Measurements from ENCODE around the gene XXYLT1.

The XXYLT1 gene

DNA sequence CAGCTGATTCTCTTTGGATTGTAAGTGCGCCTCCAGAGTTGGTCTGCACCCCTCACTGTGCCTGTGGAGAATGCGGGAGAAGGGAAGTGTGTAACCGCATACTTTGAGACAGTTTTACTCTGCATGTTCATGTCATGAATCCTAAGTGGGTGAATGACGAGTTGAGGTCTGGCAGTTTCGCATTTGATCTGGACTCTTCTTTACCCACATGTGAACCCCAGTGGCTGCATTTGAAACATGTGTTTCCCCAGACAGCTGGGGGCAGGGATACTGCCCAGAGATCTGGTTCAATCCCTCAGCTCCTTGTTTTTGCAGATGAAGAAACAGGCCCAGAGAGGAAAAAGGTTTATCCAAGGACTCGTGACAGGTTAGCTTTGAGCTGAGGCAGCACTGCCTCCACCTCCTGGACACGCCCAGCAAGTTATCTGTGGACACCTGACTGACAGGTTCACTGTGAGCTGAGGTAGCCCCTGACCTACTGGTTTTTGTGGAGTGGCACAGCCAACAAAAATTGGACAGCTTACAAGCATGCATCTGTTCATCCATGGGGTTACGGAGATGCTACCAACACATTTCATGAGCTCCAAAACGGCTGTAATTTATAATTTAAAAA is 207.3 kb downstream of the XXYLT1 start:
- no peak overlapping the region for H3K4me3 ChIP-seq (ENCODE audit: extremely low read depth, insufficient read depth, low read length, poor library complexity, severe bottlenecking)
- H3K4me1 ChIP-seq (ENCODE audit: control insufficient read depth, insufficient read depth, low read length, poor library complexity, severe bottlenecking) = no peaks in the 10 kb centered on the region
- peaks cover 24% of the 10 kb centered on the region for H3K36me3 ChIP-seq (ENCODE audit: control insufficient read depth, insufficient read depth, low read length)
- WGBS, 2 experiments (ENCODE audit: insufficient coverage in 2 of 2) = 93 to 96% methylated on average over 7 of the region's 9 CpGs
- no peak overlapping the region for H3K27ac ChIP-seq (ENCODE audit: low read depth, low read length, severe bottlenecking)
- no peaks in the 10 kb centered on the region for H3K9me3 ChIP-seq (ENCODE audit: control insufficient read depth, low read length)

DNA sequence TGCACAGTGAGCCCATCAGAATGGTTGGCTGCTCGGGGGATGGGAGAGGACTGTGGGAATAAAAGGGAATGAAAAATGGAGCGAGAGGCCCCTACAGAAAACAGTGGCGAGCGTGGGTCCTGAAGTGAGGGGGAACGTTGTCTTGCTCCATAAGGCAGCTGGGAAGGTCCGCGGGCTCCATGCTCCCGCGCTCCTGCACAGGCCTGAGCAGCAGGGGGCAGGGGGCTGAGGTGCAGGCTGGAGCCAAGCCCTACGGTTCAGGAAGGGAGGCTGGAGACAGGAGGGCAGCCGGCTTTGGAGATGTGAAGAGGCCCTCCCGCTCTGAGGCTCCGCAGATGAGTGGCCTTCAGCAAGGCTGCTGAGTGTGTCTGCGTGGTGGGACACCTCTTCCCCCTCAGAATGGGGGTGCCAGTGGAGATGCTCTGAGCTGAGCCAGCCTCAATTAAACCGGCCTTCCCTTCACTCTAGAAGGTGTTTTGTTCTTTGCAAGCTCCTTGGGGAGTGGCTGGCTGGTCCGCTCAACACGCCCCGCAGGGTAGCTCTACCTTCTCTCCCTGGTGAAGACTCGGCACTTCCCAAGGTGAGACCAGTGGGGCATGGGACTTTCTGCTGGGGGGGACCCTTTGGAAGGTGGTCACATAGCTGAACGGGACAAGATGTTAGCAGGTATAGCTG is 208.0 kb downstream of the XXYLT1 start:
- Histone ChIP-seq H3K4me1 (ENCODE audit: control insufficient read depth, insufficient read depth, low read length, poor library complexity, severe bottlenecking) (no peaks in the 10 kb centered on the region), H3K4me3 (ENCODE audit: extremely low read depth, insufficient read depth, low read length, poor library complexity, severe bottlenecking) (no peak overlapping the region), H3K9me3 (ENCODE audit: control insufficient read depth, low read length) (no peaks in the 10 kb centered on the region), H3K36me3 (ENCODE audit: control insufficient read depth, insufficient read depth, low read length) (peaks cover 17% of the 10 kb centered on the region), H3K27ac (ENCODE audit: low read depth, low read length, severe bottlenecking) (no peak overlapping the region)
- WGBS, 2 experiments (ENCODE audit: insufficient coverage in 2 of 2) = 88 to 89% methylated on average over 15 to 18 of the region's 20 CpGs

DNA sequence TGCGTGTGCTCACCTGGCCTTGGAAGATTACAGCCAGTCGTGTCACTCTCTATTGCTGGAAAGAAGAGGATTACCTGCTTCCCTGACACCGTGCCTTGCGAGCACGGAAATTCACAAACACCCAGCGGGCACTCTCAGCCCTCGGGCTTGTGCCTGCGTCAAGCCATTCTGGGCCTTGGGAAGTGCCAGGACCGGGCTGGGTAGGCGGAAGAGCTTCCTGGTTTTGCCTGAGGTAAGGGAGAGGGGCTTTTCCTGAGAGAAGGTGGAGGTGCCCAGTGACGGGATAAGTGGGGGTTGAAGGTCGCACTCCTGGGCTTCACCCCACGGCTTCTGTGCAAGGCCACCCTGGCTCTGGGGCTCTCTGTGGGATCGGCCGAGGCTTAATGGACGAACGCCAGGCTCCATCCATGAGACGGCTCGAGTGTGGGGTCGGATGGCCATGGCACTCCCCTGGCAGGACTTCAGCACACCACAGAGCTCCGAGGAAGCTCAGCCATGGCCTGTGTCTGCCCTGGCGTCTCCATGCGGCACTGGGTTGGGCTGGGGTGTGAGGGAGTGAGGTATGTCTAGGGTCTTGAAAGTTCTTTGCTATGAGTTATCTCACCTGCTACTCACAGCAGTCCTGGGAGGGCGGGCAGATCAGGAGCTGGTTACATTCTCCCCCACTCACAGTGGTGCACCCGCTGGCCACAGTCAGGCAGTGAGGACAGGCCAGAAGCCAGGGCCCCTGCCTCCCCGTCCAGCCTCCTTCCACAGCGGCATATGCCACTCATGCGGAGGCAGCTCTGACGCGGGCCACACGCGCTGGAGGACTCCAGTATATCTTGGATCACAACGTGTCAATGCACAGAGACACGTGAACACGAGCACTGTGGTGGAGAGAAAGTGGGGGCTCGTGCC is 209.0 kb downstream of the XXYLT1 start:
- Histone ChIP-seq H3K4me3 (ENCODE audit: extremely low read depth, insufficient read depth, low read length, poor library complexity, severe bottlenecking) (no peak overlapping the region), H3K36me3 (ENCODE audit: control insufficient read depth, insufficient read depth, low read length) (peaks cover 11% of the 10 kb centered on the region), H3K4me1 (ENCODE audit: control insufficient read depth, insufficient read depth, low read length, poor library complexity, severe bottlenecking) (no peaks in the 10 kb centered on the region), H3K27ac (ENCODE audit: low read depth, low read length, severe bottlenecking) (no peak overlapping the region), H3K9me3 (ENCODE audit: control insufficient read depth, low read length) (no peaks in the 10 kb centered on the region)
- 88 to 95% methylated on average over 26 to 35 of the region's 36 CpGs for WGBS, 2 experiments (ENCODE audit: insufficient coverage in 2 of 2)

DNA sequence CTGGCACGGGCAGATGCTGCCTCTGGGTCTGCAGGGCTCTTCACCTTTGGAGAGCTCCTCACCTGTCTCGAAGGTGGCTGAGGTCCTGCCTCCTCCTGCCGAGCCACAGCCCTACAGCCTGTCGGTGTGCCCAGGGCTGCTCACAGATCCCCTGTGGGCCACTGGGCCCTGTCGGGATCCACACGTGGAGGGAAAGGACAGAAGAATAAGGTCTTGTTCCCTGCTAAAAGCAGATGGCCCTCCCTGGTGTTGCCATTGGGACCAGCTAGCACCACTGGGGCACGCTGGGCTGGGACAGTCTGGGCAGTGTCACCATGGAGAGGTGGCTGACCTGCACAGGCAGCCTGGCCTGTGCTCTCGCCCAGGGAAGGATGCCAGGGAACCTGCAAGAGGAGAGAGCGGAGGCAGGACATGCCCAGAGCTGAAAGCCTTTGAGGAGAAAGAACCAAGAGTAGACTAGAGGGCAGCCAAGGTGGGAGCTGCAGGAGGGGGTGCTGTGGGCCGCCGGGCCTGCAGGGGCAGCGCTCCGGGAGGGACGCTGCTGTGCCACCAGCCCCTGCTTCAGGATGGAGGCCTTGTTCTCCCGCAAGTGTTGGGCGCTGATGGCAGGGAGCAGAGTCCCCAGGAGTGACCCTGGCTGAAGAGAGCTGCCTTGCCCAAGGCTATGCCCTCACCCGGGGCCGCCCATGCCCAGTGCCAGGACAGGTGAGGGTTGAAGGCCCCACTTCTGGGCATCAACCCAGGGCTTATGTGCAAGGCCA is 210.2 kb downstream of the XXYLT1 start:
- 93 to 97% methylated on average over 16 to 18 of the region's 18 CpGs for WGBS, 2 experiments (ENCODE audit: insufficient coverage in 2 of 2)
- no peaks in the 10 kb centered on the region for H3K9me3 ChIP-seq (ENCODE audit: control insufficient read depth, low read length)
- no peak overlapping the region for H3K4me3 ChIP-seq (ENCODE audit: extremely low read depth, insufficient read depth, low read length, poor library complexity, severe bottlenecking)
- no peaks in the 10 kb centered on the region for H3K4me1 ChIP-seq (ENCODE audit: control insufficient read depth, insufficient read depth, low read length, poor library complexity, severe bottlenecking)
- H3K27ac ChIP-seq (ENCODE audit: low read depth, low read length, severe bottlenecking) = no peak overlapping the region
- H3K36me3 ChIP-seq (ENCODE audit: control insufficient read depth, insufficient read depth, low read length) = no peaks in the 10 kb centered on the region

DNA sequence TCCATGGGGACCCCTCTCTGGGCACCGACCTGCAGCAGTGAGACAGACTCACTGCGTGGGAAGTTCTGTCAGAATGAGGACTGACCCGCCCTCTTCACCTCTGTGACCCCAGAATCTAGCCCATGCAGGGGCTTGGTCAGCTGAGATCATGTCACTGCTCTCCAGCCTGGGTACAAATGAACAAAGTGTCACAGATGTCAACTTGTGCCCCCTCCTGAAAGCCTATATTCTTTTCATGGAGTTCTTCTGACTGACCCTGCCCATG is 210.8 kb downstream of the XXYLT1 start:
- no peaks in the 10 kb centered on the region for H3K9me3 ChIP-seq (ENCODE audit: control insufficient read depth, low read length)
- H3K36me3 ChIP-seq (ENCODE audit: control insufficient read depth, insufficient read depth, low read length) = no peaks in the 10 kb centered on the region
- H3K27ac ChIP-seq (ENCODE audit: low read depth, low read length, severe bottlenecking) = no peak overlapping the region
- peaks cover 5% of the 10 kb centered on the region for H3K4me1 ChIP-seq (ENCODE audit: control insufficient read depth, insufficient read depth, low read length, poor library complexity, severe bottlenecking)
- no peak overlapping the region for H3K4me3 ChIP-seq (ENCODE audit: extremely low read depth, insufficient read depth, low read length, poor library complexity, severe bottlenecking)
- WGBS, 2 experiments (ENCODE audit: insufficient coverage in 2 of 2) = 87 to 97% methylated on average over 3 of the region's 3 CpGs

DNA sequence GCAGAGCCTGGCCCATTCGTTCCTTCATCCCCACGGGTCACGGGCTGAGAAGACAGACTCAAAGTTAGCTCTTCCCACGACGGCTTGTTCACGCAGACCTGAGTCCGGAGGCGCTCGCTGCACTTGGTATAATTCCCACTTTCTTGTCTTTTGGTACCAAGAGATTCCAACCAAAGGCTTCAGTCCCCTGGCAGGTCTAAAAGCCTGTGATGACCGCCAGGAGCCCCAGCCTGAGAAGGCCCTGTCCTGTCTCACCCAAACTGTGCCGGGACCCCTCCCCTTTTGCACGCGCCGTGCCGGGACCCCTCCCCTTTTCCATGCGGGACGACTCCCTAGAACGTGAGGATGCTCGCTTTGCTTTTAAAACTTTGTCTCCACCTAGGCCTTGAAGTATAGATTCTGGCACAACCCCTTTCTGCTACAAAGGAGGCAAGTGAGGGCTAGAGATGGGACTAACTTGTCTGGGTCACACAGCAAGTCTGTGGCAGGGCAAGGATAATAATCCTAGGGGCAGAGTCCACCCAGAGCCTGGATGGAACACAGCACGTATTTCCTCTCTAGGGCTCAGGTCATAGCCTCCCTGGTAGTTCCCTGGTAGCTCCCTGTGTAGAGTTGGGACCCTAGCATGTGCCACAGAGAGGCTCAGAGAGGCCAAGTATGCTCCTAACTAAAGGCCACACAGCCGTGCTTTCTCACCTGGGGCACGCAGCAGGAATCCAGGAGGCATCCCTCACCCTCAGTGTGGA is 211.3 kb downstream of the XXYLT1 start:
- Histone ChIP-seq H3K36me3 (ENCODE audit: control insufficient read depth, insufficient read depth, low read length) (no peaks in the 10 kb centered on the region), H3K4me3 (ENCODE audit: extremely low read depth, insufficient read depth, low read length, poor library complexity, severe bottlenecking) (no peak overlapping the region), H3K9me3 (ENCODE audit: control insufficient read depth, low read length) (no peaks in the 10 kb centered on the region), H3K4me1 (ENCODE audit: control insufficient read depth, insufficient read depth, low read length, poor library complexity, severe bottlenecking) (peaks cover 5% of the 10 kb centered on the region), H3K27ac (ENCODE audit: low read depth, low read length, severe bottlenecking) (no peak overlapping the region)
- 89 to 92% methylated on average over 12 to 22 of the region's 22 CpGs for WGBS, 2 experiments (ENCODE audit: insufficient coverage in 2 of 2)

DNA sequence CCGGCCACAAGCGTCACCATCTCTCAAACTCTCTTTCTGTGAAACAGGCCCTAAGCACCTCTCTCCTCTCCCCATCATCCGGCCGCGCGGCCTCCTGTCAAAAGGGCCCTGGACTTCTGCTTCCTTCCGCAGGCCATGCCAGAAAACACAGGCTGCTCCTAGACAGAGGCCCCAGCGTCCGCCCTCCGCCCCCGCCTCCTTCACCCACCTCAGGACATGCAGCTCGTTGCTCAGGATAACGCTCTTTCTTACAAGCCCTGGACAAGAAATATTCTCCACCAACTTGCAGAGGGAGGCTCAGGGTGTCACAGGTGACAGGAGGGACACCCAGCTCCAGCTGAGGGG is 212.0 kb downstream of the XXYLT1 start:
- Histone ChIP-seq H3K4me3 (ENCODE audit: extremely low read depth, insufficient read depth, low read length, poor library complexity, severe bottlenecking) (no peak overlapping the region), H3K4me1 (ENCODE audit: control insufficient read depth, insufficient read depth, low read length, poor library complexity, severe bottlenecking) (peaks cover 5% of the 10 kb centered on the region), H3K36me3 (ENCODE audit: control insufficient read depth, insufficient read depth, low read length) (no peaks in the 10 kb centered on the region), H3K9me3 (ENCODE audit: control insufficient read depth, low read length) (no peaks in the 10 kb centered on the region), H3K27ac (ENCODE audit: low read depth, low read length, severe bottlenecking) (no peak overlapping the region)
- 92 to 94% methylated on average over 9 to 11 of the region's 13 CpGs for WGBS, 2 experiments (ENCODE audit: insufficient coverage in 2 of 2)

DNA sequence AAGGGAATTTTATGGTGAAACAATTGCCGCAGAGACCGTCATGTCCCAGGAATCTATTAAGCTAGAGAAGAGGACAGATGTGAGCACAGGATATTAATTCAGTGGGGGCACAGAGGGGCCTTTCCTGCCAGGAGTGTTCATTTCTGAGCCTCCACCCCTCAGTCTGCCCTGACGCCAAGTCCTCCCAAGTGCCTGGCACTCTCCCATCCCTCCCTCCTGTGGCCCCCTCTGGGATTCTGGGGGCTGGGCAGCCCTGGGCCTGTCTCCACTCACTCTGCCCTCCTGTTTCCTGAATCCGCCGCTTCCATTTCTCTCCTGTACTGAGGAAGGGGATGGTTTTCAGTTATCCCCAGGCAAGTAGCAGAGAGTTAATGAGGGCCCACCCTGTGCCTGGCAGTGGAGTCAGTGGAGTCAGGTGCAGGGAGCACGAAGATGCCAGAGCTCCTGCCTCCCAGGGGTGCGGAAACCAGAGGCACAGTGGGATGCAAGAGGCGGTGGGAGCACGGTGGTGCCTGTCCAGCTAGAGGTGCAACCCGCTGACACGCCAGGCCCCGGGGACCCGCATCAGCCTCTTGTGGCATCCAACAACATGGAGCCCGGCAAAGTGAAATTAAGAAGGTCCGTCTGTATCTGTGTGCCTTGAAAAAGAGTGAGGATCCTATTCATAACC is 212.5 kb downstream of the XXYLT1 start:
- H3K36me3 ChIP-seq (ENCODE audit: control insufficient read depth, insufficient read depth, low read length) = no peaks in the 10 kb centered on the region
- no peak overlapping the region for H3K27ac ChIP-seq (ENCODE audit: low read depth, low read length, severe bottlenecking)
- H3K4me1 ChIP-seq (ENCODE audit: control insufficient read depth, insufficient read depth, low read length, poor library complexity, severe bottlenecking) = peaks cover 5% of the 10 kb centered on the region
- no peak overlapping the region for H3K4me3 ChIP-seq (ENCODE audit: extremely low read depth, insufficient read depth, low read length, poor library complexity, severe bottlenecking)
- WGBS, 2 experiments (ENCODE audit: insufficient coverage in 2 of 2) = 95 to 96% methylated on average over 7 to 15 of the region's 15 CpGs
- H3K9me3 ChIP-seq (ENCODE audit: control insufficient read depth, low read length) = no peaks in the 10 kb centered on the region

DNA sequence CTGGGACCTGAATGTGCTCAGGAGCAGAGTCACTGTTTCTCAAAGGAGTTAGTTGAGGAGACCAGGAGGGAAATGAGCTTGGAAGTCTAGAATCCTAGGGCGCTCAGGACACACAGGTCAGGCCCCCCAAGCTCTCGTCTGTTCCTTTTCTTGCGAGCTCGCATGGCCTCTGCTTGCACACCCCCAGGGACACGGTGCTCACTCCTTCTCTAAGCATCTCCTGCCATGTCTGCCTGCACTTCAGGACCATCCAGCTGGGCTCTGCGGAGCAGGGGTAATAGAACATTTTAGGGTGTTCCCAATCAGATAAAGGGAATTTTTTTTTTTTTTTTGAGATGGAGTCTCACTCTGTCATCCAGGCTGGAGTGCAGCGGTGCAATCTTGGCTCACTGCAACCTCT is 213.2 kb downstream of the XXYLT1 start:
- no peaks in the 10 kb centered on the region for H3K36me3 ChIP-seq (ENCODE audit: control insufficient read depth, insufficient read depth, low read length)
- H3K9me3 ChIP-seq (ENCODE audit: control insufficient read depth, low read length) = no peaks in the 10 kb centered on the region
- H3K4me1 ChIP-seq (ENCODE audit: control insufficient read depth, insufficient read depth, low read length, poor library complexity, severe bottlenecking) = peaks cover 8% of the 10 kb centered on the region
- no peak overlapping the region for H3K4me3 ChIP-seq (ENCODE audit: extremely low read depth, insufficient read depth, low read length, poor library complexity, severe bottlenecking)
- H3K27ac ChIP-seq (ENCODE audit: low read depth, low read length, severe bottlenecking) = no peak overlapping the region
- 91 to 100% methylated on average over 5 to 7 of the region's 7 CpGs for WGBS, 2 experiments (ENCODE audit: insufficient coverage in 2 of 2)

DNA sequence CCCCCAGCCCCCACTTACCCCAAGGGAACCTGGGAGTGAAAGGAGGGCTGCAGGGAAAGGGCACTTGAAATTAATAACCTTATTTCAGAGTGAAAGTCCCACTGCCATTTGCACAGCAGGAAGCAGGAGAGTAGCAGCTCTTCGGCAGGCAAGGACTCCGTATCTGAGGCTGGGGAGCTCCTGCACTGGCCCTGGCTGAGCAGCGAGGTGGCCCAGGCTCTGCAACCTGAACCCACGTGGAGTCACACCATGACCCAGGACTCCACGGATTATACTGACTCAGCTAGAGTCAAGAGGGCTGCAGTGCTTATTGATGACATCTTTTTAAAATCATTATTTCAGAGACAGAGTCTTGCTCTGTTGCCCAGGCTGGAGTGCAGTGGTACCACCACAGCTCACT is 214.5 kb downstream of the XXYLT1 start:
- Histone ChIP-seq H3K4me1 (ENCODE audit: control insufficient read depth, insufficient read depth, low read length, poor library complexity, severe bottlenecking) (peaks cover 8% of the 10 kb centered on the region), H3K4me3 (ENCODE audit: extremely low read depth, insufficient read depth, low read length, poor library complexity, severe bottlenecking) (no peak overlapping the region), H3K27ac (ENCODE audit: low read depth, low read length, severe bottlenecking) (no peak overlapping the region), H3K9me3 (ENCODE audit: control insufficient read depth, low read length) (no peaks in the 10 kb centered on the region), H3K36me3 (ENCODE audit: control insufficient read depth, insufficient read depth, low read length) (no peaks in the 10 kb centered on the region)
- 72 to 84% methylated on average over 5 of the region's 5 CpGs for WGBS, 2 experiments (ENCODE audit: insufficient coverage in 2 of 2)

Measured in mesodermal cell (in vitro differentiated cells).